Activated T-helper 9 cell treated with anti-CD3 and anti-CD28 coated beads, Interleukin-2, amount 50 U/mL, for 16 hours (primary cell): Measurements from ENCODE around the gene FAM227B.

ENCODE experiments used
- DNase-seq: peaks from one replicate; pipeline ENCODE4 v3.0.0-alpha.2; 2020; ENCODE audit warnings: low read depth

Gene FAM227B

GRCh38 chr15:49293941-49294340 lies 326.7 kb downstream of the FAM227B start:
- DNase-seq = no peak

- no peak for DNase-seq
These were observed 330.4 kb downstream of the FAM227B start for GRCh38 chr15:49290191-49290590.

- DNase-seq = no peak
These were observed 332.2 kb downstream of the FAM227B start for GRCh38 chr15:49288391-49288790.

GRCh38 chr15:49287481-49287880 lies 333.1 kb downstream of the FAM227B start:
- DNase-seq = no peak

GRCh38 chr15:49286649-49287404 lies 333.8 kb downstream of the FAM227B start:
- no peak for DNase-seq

- no peak for DNase-seq
These were observed 338.3 kb downstream of the FAM227B start for GRCh38 chr15:49282366-49282765.

GRCh38 chr15:49279521-49280456 lies 340.8 kb downstream of the FAM227B start:
- no peak for DNase-seq

- DNase-seq = no peak
These were observed 341.9 kb downstream of the FAM227B start for GRCh38 chr15:49278751-49279150.
